Upper lobe of left lung (tissue), 4 donors: ENCODE data around the gene POLG2.

ENCODE experiments used
- CTCF ChIP-seq, 6 experiments: fragments of 450-650 bp in 4 of 6; fragments of 200-600 bp in 2 of 6; sonication (generic) in 2 of 6; IDR thresholded peaks; one replicate each; pipeline ENCODE4 v1.5.1; 2016 to 2019; ENCODE audit warnings: antibody characterized with exemption in 6 of 6
- EP300 ChIP-seq, 4 donors: sonication (generic); formaldehyde crosslinking; IDR thresholded peaks; one replicate each; pipeline ENCODE4 v1.5.1; 2017; ENCODE audit warnings: antibody characterized with exemption in 4 of 4, control low read depth in 2 of 4
- POLR2A ChIP-seq, 4 donors: fragments of 450-650 bp; IDR thresholded peaks; one replicate each; pipeline ENCODE4 v1.5.1; 2016 to 2017; ENCODE audit warnings: antibody characterized with exemption in 4 of 4, mild to moderate bottlenecking in 2 of 4
- POLR2AphosphoS5 ChIP-seq, 2 donors: sonication (generic); formaldehyde crosslinking; IDR thresholded peaks; one replicate each; pipeline ENCODE4 v1.5.1; 2017; ENCODE audit warnings: antibody characterized with exemption in 2 of 2

GRCh38 chr17:64515419-64515818 lies 18.6 kb upstream of the POLG2 start:
- TF ChIP-seq CTCF (IDR thresholded peaks at IDR 0.05) (no peak), POLR2A (IDR thresholded peaks at IDR 0.05) (no peak), POLR2AphosphoS5 (IDR thresholded peaks at IDR 0.05) (no peak), EP300 (IDR thresholded peaks at IDR 0.05) (no peak)
